Left ventricle myocardium inferior (tissue), 1 donor: ENCODE measurements around the gene KIF18B. TPM values are rescaled to one million over a fixed set of nuclear protein-coding genes. Genes with fewer than 3 reads are reported as not detected.

Source experiments
- DNase-seq: peaks from one replicate; pipeline ENCODE4 v3.0.0-alpha.2; 2020
- H3K27ac ChIP-seq: fragments of 200-600 bp; replicated peaks from 2 replicates; pipeline ENCODE4 v1.8.0; 2021
- H3K27me3 ChIP-seq: fragments of 200-600 bp; 2 replicates; pipeline ENCODE4 v1.8.0; 2021; ENCODE audit warnings: low read depth
- H3K36me3 ChIP-seq: fragments of 200-600 bp; 2 replicates; pipeline ENCODE4 v1.8.0; 2021
- H3K4me1 ChIP-seq: fragments of 200-600 bp; 2 replicates; pipeline ENCODE4 v1.8.0; 2021
- H3K4me3 ChIP-seq: fragments of 200-600 bp; 2 replicates; pipeline ENCODE4 v1.8.0; 2021; ENCODE audit warnings: mild to moderate bottlenecking, moderate library complexity
- H3K9me3 ChIP-seq: fragments of 200-600 bp; replicated peaks from 2 replicates; pipeline ENCODE4 v1.8.0; 2021
- intact Hi-C: fragments of 100-400 bp; cut with micrococcal nuclease; formaldehyde crosslinking; loops from one replicate; pipeline ENCODE4 v1.11.0; 2022
- total RNA-seq: library from RNA; stranded (reverse); fragmentation: NEBNext Ultra II Directional; extraction: Animal tissue kit (Norgen Biotek cat#: 25700); gene quantifications from one replicate; pipeline ENCODE4 v1.2.1, GENCODE V29; 2021
- TF ChIP-seq, protein P1 (sequence below): fragments of 200-600 bp; IDR thresholded peaks from 2 replicates; pipeline ENCODE4 v1.8.0; 2021; ENCODE audit warnings: antibody characterized with exemption, mild to moderate bottlenecking, borderline replicate concordance
- donor health status: DM: no; HTN: yes; CAD: no; lungs with severe emphysema.

KIF18B gene
- total RNA-seq, 1 donor from 2014 or later: 0.49 TPM

DNA sequence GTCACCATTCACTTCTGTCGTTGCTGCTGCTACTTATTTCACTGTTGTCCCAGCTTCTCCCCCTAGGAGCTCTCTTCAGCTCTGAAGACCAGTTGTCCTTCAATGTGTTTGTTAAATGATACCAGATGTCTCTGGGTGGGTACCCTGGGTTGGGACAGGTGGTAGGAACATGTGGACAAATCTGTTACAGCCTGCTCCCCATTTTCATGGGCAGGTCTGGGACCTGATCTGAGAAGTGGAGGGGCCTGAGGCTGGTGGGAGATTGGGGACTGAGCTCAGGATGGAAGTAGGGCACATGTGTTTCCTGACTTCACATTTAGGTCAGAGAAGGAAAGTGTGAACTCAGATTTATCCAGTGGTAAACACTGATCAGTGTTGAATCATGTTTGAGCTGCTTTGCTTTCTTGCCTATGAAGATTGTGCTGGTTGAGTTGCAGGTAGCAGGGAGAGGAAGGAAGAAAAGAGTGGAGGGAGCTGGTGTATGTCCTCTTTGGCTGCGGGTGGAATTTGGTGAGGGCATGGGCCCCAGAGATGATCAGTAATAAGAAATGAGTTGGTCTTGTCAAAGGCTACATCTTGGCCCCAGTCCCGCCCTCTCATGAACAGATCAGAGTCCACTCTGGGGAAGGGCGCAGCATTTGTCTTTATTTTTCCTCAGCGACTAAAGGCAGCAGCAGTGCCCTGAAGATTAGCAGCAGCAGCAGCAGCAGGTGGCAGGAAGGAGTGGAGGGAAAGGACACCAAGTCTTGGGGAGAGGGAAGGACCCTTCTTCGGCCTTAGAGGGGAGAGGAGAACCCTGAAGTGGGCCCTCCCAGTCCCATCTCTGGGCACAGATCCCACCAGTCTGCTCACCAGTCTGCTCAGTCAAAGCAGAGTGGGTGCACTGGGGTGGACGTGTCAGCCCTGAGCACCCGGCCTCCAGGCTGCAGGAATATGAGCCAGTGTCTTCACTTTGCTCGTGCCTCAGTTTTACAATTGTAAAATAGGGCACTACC, 42.3 kb downstream of the KIF18B start:
- H3K27me3 ChIP-seq: peaks cover 2% of the 10 kb centered on the region
- H3K9me3 ChIP-seq: no peaks in the 10 kb centered on the region
- no peak for DNase-seq
- H3K27ac ChIP-seq: no peak overlapping the region
- H3K4me1 ChIP-seq: peaks cover 7% of the 10 kb centered on the region
- intact Hi-C loops: no loop called here
- TF ChIP-seq, protein P1, sequence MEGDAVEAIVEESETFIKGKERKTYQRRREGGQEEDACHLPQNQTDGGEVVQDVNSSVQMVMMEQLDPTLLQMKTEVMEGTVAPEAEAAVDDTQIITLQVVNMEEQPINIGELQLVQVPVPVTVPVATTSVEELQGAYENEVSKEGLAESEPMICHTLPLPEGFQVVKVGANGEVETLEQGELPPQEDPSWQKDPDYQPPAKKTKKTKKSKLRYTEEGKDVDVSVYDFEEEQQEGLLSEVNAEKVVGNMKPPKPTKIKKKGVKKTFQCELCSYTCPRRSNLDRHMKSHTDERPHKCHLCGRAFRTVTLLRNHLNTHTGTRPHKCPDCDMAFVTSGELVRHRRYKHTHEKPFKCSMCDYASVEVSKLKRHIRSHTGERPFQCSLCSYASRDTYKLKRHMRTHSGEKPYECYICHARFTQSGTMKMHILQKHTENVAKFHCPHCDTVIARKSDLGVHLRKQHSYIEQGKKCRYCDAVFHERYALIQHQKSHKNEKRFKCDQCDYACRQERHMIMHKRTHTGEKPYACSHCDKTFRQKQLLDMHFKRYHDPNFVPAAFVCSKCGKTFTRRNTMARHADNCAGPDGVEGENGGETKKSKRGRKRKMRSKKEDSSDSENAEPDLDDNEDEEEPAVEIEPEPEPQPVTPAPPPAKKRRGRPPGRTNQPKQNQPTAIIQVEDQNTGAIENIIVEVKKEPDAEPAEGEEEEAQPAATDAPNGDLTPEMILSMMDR: no peak
- H3K36me3 ChIP-seq: no peaks in the 10 kb centered on the region
- no peak overlapping the region for H3K4me3 ChIP-seq

DNA sequence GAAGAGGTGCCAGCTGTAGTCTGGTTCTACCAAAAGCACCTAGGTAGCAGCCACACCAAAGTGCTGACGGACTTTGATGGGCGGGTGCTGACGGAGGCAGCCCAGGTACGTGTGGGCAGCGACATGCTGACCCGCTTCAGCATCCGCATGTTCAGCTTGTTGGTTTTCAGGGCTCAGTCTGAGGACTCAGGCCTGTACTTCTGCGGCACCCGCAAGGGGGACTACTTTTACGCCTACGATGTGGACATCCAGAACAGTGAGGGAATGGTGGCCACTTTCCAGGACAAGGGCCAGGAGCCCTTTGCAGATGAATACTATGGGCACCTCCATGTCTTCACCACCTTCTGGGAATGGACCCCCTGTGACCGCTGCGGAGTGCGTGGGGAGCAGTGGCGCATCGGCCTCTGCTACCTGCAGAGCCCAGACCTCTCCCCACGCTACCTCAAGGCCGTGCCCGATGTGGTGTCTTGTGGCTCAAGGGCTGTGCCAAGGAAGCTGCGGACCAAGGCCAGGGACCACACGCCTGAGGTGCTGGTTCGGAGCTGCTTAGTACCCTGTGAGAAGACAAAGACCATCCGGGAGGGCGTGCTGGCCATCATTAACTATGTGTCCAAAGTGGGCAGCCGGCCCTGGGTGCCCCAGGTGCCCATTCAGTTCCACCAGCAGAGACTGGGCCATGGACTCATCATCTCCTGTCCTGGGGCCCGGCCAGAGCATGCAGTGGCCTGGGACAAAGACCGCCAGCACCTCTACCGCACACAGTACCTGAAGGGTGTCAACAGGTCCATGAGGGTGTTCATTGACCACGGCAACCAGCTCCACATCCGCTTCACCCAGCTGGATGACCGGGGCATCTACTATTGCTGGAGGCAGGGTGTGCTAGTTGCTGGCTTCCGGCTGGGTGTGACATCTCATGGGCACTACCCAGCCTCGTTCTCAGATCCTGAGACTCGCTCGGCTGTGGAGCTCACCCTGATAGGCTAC, 43.3 kb downstream of the KIF18B start:
- TF ChIP-seq, protein P1: no peak
- Histone ChIP-seq H3K27me3 (no peaks in the 10 kb centered on the region), H3K36me3 (no peaks in the 10 kb centered on the region), H3K4me3 (no peak overlapping the region), H3K27ac (no peak overlapping the region), H3K4me1 (peaks cover 14% of the 10 kb centered on the region), H3K9me3 (no peaks in the 10 kb centered on the region)
- no peak for DNase-seq
- intact Hi-C loops: no loop called here

DNA sequence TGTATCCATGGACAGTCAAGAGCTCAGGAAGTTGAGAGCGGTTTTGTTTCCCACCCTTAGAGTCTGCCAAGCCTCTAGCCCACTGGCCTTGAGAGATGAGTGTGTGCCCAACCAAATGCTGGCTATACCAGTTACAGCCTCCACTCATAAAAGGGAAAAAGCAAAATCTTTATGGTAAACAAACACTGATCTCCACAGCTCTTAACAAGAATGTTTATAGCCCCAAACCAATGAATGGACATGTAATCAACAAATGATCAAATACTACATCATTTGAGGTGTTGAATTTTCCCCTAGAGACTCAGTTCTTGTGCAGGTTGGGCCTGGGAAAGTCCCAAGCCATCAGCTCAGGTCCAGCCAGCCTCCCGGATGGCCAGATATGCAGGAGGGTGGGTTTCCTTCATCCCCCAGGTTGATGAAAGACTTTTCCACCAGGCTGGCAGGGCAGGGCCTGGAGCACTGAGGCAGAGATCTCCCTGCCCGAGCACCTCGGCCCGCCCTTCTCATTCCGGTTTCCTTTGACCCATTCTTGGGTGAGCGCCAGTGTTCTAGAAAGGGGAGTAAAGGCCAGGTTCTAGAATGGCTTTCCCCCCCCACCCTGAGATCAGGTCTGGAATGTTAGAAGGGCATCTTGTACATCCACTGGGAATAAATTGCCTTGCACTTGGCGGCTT, 44.4 kb downstream of the KIF18B start:
- Histone ChIP-seq H3K27me3 (no peaks in the 10 kb centered on the region), H3K9me3 (no peaks in the 10 kb centered on the region), H3K4me1 (peaks cover 25% of the 10 kb centered on the region), H3K27ac (no peak overlapping the region), H3K36me3 (no peaks in the 10 kb centered on the region), H3K4me3 (no peak overlapping the region)
- intact Hi-C loops: no loop called here
- DNase-seq: no peak
- TF ChIP-seq, protein P1: no peak

DNA sequence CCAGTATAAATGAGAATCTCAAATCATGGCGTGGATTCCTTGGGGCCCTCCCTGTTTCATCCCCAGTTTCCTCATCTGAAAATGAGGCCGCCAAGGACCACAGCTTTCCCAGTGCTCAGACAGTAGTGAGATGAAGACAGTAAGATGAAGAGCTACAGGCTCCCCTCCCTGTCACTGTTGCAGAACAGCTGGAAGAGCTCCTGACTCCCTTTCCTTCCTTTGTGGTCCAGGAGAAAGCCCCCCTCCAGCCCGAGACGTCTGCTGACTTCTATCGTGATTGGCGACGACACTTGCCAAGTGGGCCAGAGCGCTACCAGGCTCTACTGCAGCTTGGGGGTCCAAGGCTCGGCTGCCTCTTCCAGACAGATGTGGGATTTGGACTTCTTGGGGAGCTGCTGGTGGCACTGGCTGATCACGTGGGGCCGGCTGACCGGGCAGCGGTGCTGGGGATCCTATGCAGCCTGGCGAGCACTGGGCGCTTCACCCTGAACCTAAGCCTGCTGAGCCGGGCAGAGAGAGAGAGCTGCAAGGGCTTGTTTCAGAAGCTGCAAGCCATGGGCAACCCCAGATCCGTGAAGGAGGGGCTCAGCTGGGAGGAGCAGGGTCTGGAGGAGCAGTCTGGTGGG, 45.3 kb downstream of the KIF18B start:
- Histone ChIP-seq H3K4me3 (no peak overlapping the region), H3K27ac (no peak overlapping the region), H3K9me3 (no peaks in the 10 kb centered on the region), H3K4me1 (peaks cover 34% of the 10 kb centered on the region), H3K27me3 (no peaks in the 10 kb centered on the region), H3K36me3 (no peaks in the 10 kb centered on the region)
- DNase-seq: no peak
- TF ChIP-seq, protein P1: no peak
- intact Hi-C loops: no loop called here
